Skeletal muscle satellite cell (primary cell): ENCODE measurements around the gene EDN2.

ENCODE experiments used
- H3K27me3 ChIP-seq: 2 replicates; pipeline ENCODE4 v1.7.0; 2013; ENCODE audit warnings: low read length; ENCODE audit not compliant: control insufficient read depth, insufficient read depth
- H3K36me3 ChIP-seq: 2 replicates; pipeline ENCODE4 v1.7.0; 2013; ENCODE audit warnings: mild to moderate bottlenecking, control low read depth, low read length; ENCODE audit not compliant: insufficient read depth
- H3K4me1 ChIP-seq: 2 replicates; pipeline ENCODE4 v1.7.0; 2013; ENCODE audit warnings: low read length; ENCODE audit not compliant: control insufficient read depth, insufficient read depth
- H3K4me2 ChIP-seq: 2 replicates; pipeline ENCODE4 v1.7.0; 2013; ENCODE audit warnings: mild to moderate bottlenecking, low read length
- H3K4me3 ChIP-seq: 2 replicates; pipeline ENCODE4 v1.7.0; 2013; ENCODE audit warnings: low read length
- H3K9ac ChIP-seq: 2 replicates; pipeline ENCODE4 v1.7.0; 2013; ENCODE audit warnings: mild to moderate bottlenecking, low read depth, low read length, moderate library complexity
- H3K9me3 ChIP-seq: replicated peaks from 2 replicates; pipeline ENCODE4 v1.7.0; 2013; ENCODE audit warnings: mild to moderate bottlenecking, control low read depth, low read length

The EDN2 gene

DNA sequence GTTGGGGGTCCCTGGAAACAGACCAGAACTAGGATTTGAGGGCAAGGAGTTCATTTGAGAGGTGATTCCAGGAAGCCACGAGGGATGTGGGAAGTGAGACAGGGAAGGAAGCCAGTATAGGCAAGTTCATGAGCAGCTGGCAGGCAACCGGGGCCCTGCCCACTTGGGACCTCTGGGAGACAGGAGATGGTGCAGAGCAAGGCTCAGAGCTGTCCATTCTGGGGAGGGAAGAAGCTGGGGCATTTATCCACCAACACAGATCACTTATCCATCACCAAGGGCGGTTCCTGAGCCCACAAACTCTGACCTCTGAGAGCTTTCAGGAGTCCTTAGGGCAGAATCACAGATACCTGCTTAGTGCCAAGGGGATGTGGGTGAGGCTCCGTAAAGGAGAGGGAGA is 16.8 kb downstream of the EDN2 start:
- H3K4me1 ChIP-seq = peaks cover 6% of the 10 kb centered on the region
- H3K27me3 ChIP-seq = no peaks in the 10 kb centered on the region
- no peak overlapping the region for H3K4me3 ChIP-seq
- H3K9ac ChIP-seq = no peak overlapping the region
- no peak overlapping the region for H3K4me2 ChIP-seq
- H3K9me3 ChIP-seq = no peaks in the 10 kb centered on the region
- no peaks in the 10 kb centered on the region for H3K36me3 ChIP-seq

GRCh38 chr1:41466146-41466545 is 18.3 kb downstream of the EDN2 start:
- Histone ChIP-seq H3K9ac (no peak overlapping the region), H3K36me3 (no peaks in the 10 kb centered on the region), H3K4me1 (peaks cover 6% of the 10 kb centered on the region), H3K9me3 (no peaks in the 10 kb centered on the region), H3K4me2 (no peak overlapping the region), H3K27me3 (no peaks in the 10 kb centered on the region), H3K4me3 (no peak overlapping the region)

DNA sequence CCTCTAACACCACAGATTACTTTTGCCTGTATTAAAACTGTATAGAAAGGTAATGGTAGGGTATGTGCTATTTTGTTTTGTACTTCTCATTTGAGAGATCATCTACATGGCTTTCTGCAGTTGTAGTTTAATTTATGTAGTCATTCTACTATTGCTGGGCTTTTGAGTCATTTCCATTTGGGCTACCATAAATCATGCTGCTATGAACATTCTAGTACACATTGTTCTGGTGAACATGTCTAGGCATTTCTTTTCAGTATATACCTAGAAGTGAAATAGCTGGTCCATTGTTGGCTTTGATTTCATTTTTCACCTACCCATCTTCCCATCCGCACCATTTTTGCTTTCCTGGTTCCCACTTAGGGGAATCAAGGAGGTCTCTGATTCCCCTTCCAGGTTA is 18.7 kb downstream of the EDN2 start:
- no peak overlapping the region for H3K9ac ChIP-seq
- no peaks in the 10 kb centered on the region for H3K27me3 ChIP-seq
- H3K4me3 ChIP-seq = no peak overlapping the region
- no peaks in the 10 kb centered on the region for H3K36me3 ChIP-seq
- H3K9me3 ChIP-seq = no peaks in the 10 kb centered on the region
- no peak overlapping the region for H3K4me2 ChIP-seq
- H3K4me1 ChIP-seq = peaks cover 6% of the 10 kb centered on the region

- peaks cover 6% of the 10 kb centered on the region for H3K4me1 ChIP-seq
- no peaks in the 10 kb centered on the region for H3K27me3 ChIP-seq
- no peak overlapping the region for H3K4me2 ChIP-seq
- H3K9me3 ChIP-seq = no peaks in the 10 kb centered on the region
- H3K36me3 ChIP-seq = no peaks in the 10 kb centered on the region
- no peak overlapping the region for H3K4me3 ChIP-seq
- H3K9ac ChIP-seq = no peak overlapping the region
Observed at GRCh38 chr1:41464885-41465284, 19.6 kb downstream of the EDN2 start.

- Histone ChIP-seq H3K9ac (no peak overlapping the region), H3K36me3 (no peaks in the 10 kb centered on the region), H3K9me3 (no peaks in the 10 kb centered on the region), H3K27me3 (no peaks in the 10 kb centered on the region), H3K4me2 (no peak overlapping the region), H3K4me1 (peaks cover 6% of the 10 kb centered on the region), H3K4me3 (no peak overlapping the region)
Observed at GRCh38 chr1:41463516-41463915, 21.0 kb downstream of the EDN2 start.

GRCh38 chr1:41462680-41463004 is 21.8 kb downstream of the EDN2 start:
- Histone ChIP-seq H3K4me2 (no peak overlapping the region), H3K9me3 (no peaks in the 10 kb centered on the region), H3K27me3 (no peaks in the 10 kb centered on the region), H3K9ac (no peak overlapping the region), H3K4me1 (peaks cover 6% of the 10 kb centered on the region), H3K36me3 (no peaks in the 10 kb centered on the region), H3K4me3 (no peak overlapping the region)

DNA sequence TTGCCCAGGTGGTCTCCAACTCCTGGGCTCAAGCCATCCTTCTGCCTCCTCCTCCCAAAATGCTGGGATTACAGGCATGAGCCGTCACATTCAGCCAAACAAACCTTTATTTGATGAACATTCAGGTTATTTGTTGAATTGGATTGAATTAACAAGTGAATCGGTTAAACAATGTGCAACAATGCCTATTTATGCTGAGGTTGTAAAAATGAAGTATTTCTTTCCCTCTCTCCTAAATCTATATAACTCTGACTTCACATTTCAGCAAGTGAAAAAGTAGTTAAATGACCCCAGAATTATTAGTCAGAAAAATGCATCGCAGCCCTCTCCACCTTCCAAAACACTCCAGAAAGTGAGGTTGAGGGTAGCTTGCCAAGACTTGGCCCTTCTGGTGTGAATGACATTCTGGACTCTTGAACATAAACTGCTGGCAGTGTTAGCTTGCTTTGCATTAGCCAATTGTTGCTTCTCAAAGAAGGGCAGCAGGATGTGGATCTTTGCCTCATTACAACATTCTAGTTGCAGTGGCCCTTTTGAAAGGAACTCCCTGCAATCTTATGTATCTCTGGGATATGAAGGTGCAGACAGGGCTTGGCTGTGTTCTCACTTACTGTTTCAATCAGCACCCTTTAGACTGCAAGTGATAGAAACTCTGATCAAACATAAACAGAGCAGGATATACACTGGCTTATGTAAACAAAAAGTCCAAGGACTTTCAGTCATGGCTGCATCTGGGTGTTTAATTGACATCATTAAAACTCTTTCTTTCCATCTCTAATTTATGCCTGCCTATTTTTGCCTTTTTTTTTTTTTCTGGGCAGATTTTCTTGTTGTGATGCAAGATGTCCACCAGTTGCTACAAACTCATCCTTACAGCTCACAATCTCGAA is 22.4 kb downstream of the EDN2 start:
- no peaks in the 10 kb centered on the region for H3K36me3 ChIP-seq
- H3K9ac ChIP-seq = no peak overlapping the region
- no peaks in the 10 kb centered on the region for H3K9me3 ChIP-seq
- H3K4me2 ChIP-seq = no peak overlapping the region
- no peaks in the 10 kb centered on the region for H3K27me3 ChIP-seq
- no peak overlapping the region for H3K4me3 ChIP-seq
- peaks cover 6% of the 10 kb centered on the region for H3K4me1 ChIP-seq

DNA sequence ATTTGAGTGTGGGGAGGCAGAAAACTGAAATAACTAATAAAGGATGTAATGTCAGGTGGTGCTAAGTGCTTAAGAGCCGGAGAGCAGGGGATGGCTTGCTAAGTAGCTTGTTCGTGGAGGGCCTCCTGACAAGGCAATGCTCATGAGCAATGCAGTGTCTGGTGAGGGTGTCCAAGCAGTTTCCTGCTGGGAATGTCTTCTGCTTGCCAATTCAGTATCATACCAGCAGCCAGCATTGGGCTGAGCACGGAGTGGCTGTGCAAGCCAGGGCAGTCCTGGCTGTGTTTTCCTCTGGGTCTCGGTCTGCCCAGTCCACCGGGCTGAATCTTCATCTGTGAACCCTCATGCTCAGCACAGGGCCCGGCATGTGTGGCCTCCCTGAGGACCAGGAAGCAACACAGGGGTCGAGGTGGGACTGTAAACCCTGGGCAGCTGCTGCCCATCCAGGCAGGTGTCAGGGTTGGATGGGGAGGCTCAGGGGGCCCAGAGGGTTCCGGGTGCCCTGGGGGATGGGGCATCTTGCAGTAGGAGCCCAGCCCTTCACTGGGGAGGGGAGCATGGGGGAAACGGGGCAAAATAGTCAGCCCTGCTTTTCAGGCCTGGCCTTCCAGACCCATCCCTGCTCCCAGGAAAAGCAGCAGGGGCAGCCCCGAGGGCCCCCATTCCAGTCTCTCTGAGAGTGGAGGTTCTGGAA is 27.5 kb downstream of the EDN2 start:
- H3K36me3 ChIP-seq = no peaks in the 10 kb centered on the region
- no peaks in the 10 kb centered on the region for H3K9me3 ChIP-seq
- H3K4me3 ChIP-seq = no peak overlapping the region
- H3K4me2 ChIP-seq = no peak overlapping the region
- no peak overlapping the region for H3K9ac ChIP-seq
- peaks cover 15% of the 10 kb centered on the region for H3K4me1 ChIP-seq
- no peaks in the 10 kb centered on the region for H3K27me3 ChIP-seq

DNA sequence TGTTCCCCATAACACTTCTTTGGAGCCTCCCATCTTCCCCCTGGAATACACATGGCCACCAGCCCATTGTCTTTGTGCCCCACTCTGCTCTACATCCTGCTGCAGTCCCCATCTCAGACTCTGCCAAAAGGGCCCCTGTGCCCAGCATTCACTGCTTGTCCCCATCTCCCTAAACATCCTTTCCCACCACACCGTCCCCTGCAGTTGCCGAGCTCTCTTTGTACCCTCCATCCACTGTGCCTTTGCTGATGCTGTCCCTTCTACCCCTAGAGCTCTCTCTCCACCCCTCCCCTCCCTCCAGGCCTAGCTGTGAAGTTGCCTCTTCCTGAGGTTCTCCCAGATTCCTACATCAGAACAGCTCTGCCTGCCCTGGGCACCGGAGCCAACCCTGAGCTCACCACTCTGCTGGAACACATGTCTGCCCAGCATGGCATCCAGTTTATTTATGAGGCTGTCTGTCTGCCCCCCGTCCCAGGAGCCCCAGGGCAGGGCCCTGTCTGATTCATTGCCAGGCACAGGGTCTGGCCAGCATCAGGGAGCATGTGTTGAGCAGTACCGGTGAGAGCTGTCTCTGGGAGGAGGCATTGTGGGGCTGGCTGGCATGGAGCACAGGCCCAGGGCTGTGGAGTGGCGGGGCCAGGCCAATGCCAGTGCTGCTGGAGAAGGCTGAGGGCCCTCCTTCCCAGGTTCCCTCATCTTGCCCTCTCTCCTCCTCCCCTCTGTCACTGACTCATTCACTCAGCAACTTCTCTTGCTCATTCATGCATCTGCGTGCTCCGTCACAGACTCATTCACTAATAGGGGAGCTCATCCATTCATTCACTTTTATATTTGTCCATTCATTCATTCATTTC is 28.8 kb downstream of the EDN2 start:
- Histone ChIP-seq H3K4me3 (no peak overlapping the region), H3K9ac (no peak overlapping the region)

GRCh38 chr1:41454406-41454805 is 30.1 kb downstream of the EDN2 start:
- Histone ChIP-seq H3K9me3 (no peaks in the 10 kb centered on the region), H3K9ac (no peak overlapping the region), H3K27me3 (no peaks in the 10 kb centered on the region), H3K4me3 (no peak overlapping the region), H3K4me1 (peaks cover 15% of the 10 kb centered on the region), H3K4me2 (no peak overlapping the region), H3K36me3 (no peaks in the 10 kb centered on the region)

More for the DNA sequence above, 28.8 kb downstream of the EDN2 start:
- Histone ChIP-seq H3K36me3 (no peaks in the 10 kb centered on the region), H3K4me2 (no peak overlapping the region), H3K4me1 (peaks cover 15% of the 10 kb centered on the region), H3K9me3 (no peaks in the 10 kb centered on the region), H3K27me3 (no peaks in the 10 kb centered on the region)

GRCh38 chr1:41452704-41453290 is 31.7 kb downstream of the EDN2 start:
- Histone ChIP-seq H3K9ac (no peak overlapping the region), H3K36me3 (no peaks in the 10 kb centered on the region), H3K4me1 (peaks cover 15% of the 10 kb centered on the region), H3K9me3 (no peaks in the 10 kb centered on the region), H3K4me2 (no peak overlapping the region), H3K4me3 (no peak overlapping the region), H3K27me3 (peaks cover 8% of the 10 kb centered on the region)
